ENCODE measurements around the gene KRT17. TPM values are rescaled to one million over a fixed set of nuclear protein-coding genes. Genes with fewer than 3 reads are reported as not detected.
"Not testable (repeated sequence)": the region's sequence is repeated elsewhere in the genome, so short reads cannot be mapped to it uniquely, and the experiment has no call there.

The KRT17 gene
- total and polyA plus RNA-seq, 2 of the 4 experiments (the other 2 are of a cell fraction) = 2.5 to 4.6 TPM

GRCh38 chr17:41626914-41627295, 2.5 kb upstream of the KRT17 start:
- H2AK5ac ChIP-seq (ENCODE audit: low read depth, low read length); H4K91ac ChIP-seq (ENCODE audit: insufficient read depth, low read depth, low read length); H3K4me2 ChIP-seq (ENCODE audit: low read depth, low read length); DNase-seq; in situ Hi-C loops (cut with MboI; ENCODE audit: low sequenced_read_pairs); H2BK20ac ChIP-seq (ENCODE audit: low read depth, low read length); H3K23ac ChIP-seq (ENCODE audit: low read depth, low read length); H4K5ac ChIP-seq (ENCODE audit: low read depth, low read length); H3K9me1 ChIP-seq (ENCODE audit: insufficient read depth, low read length); H2BK5ac ChIP-seq (ENCODE audit: low read depth, low read length, poor library complexity, severe bottlenecking); H4K8ac ChIP-seq (ENCODE audit: low read depth in 2 of 2, low read length in 2 of 2); H3K36me3 ChIP-seq (ENCODE audit: control insufficient read depth, insufficient read depth, low read length); POLR2A ChIA-PET (ENCODE audit: unreplicated experiment); H3K9me3 ChIP-seq (ENCODE audit: control insufficient read depth, insufficient read depth, low read length); H3K4me1 ChIP-seq (ENCODE audit: control insufficient read depth, insufficient read depth, low read length); H2BK15ac ChIP-seq (ENCODE audit: low read depth, low read length); BruUV-seq (replicated peaks); H2AFZ ChIP-seq (replicated peaks; ENCODE audit: low read length, poor library complexity); intact Hi-C loops (cut with micrococcal nuclease); dilution Hi-C loops (cut with HindIII; ENCODE audit: low sequenced_read_pairs, unreplicated experiment); H3K4me3 ChIP-seq (ENCODE audit: insufficient read depth, low read depth, low read length); H3K27ac ChIP-seq (ENCODE audit: insufficient read depth, low read length); H3K9ac ChIP-seq (ENCODE audit: low read depth, low read length); CTCF ChIA-PET; H2BK120ac ChIP-seq (ENCODE audit: low read depth, low read length); H3K18ac ChIP-seq (ENCODE audit: low read depth, low read length); H3K56ac ChIP-seq (ENCODE audit: extremely low read depth, insufficient read depth, low read length); H4K20me1 ChIP-seq (ENCODE audit: insufficient read depth, low read length); H3K79me1 ChIP-seq (ENCODE audit: low read depth in 1 of 2, low read length in 2 of 2); H2AK9ac ChIP-seq (replicated peaks; ENCODE audit: low read depth, low read length, poor library complexity); H3K4ac ChIP-seq (ENCODE audit: low read depth, low read length); ATAC-seq (ENCODE audit: low read depth); H3K14ac ChIP-seq (replicated peaks; ENCODE audit: low read depth, low read length): not testable (repeated sequence)
- WGBS, 2 experiments (ENCODE audit: extremely low coverage in 2 of 2, insufficient read length in 1 of 2) = 100% methylated on average over 1 of the region's 5 CpGs; no CpG with 5 or more reads in 1 of the 2 experiments
- H3K27me3 ChIP-seq (ENCODE audit: control insufficient read depth, insufficient read depth, low read length) = peaks cover 26% of the 10 kb centered on the region

- H3K79me1 ChIP-seq (ENCODE audit: low read depth in 1 of 2, low read length in 2 of 2); H3K4me1 ChIP-seq (ENCODE audit: control insufficient read depth, insufficient read depth, low read length); DNase-seq; H2BK5ac ChIP-seq (ENCODE audit: low read depth, low read length, poor library complexity, severe bottlenecking); H4K91ac ChIP-seq (ENCODE audit: insufficient read depth, low read depth, low read length); H3K56ac ChIP-seq (ENCODE audit: extremely low read depth, insufficient read depth, low read length); H2AK9ac ChIP-seq (replicated peaks; ENCODE audit: low read depth, low read length, poor library complexity); dilution Hi-C loops (cut with HindIII; ENCODE audit: low sequenced_read_pairs, unreplicated experiment); H4K5ac ChIP-seq (ENCODE audit: low read depth, low read length); CTCF ChIA-PET; H3K9ac ChIP-seq (ENCODE audit: low read depth, low read length); H3K23ac ChIP-seq (ENCODE audit: low read depth, low read length); H2AFZ ChIP-seq (replicated peaks; ENCODE audit: low read length, poor library complexity); H3K36me3 ChIP-seq (ENCODE audit: control insufficient read depth, insufficient read depth, low read length); H3K14ac ChIP-seq (replicated peaks; ENCODE audit: low read depth, low read length); H2BK20ac ChIP-seq (ENCODE audit: low read depth, low read length); H3K18ac ChIP-seq (ENCODE audit: low read depth, low read length); H3K27ac ChIP-seq (ENCODE audit: insufficient read depth, low read length); H3K4ac ChIP-seq (ENCODE audit: low read depth, low read length); ATAC-seq (ENCODE audit: low read depth); H3K9me3 ChIP-seq (ENCODE audit: control insufficient read depth, insufficient read depth, low read length); POLR2A ChIA-PET (ENCODE audit: unreplicated experiment); H2BK15ac ChIP-seq (ENCODE audit: low read depth, low read length); H2BK120ac ChIP-seq (ENCODE audit: low read depth, low read length); in situ Hi-C loops (cut with MboI; ENCODE audit: low sequenced_read_pairs); H4K8ac ChIP-seq (ENCODE audit: low read depth in 2 of 2, low read length in 2 of 2); BruUV-seq (replicated peaks); H3K4me2 ChIP-seq (ENCODE audit: low read depth, low read length); intact Hi-C loops (cut with micrococcal nuclease); H2AK5ac ChIP-seq (ENCODE audit: low read depth, low read length); H3K9me1 ChIP-seq (ENCODE audit: insufficient read depth, low read length); H3K4me3 ChIP-seq (ENCODE audit: insufficient read depth, low read depth, low read length); H4K20me1 ChIP-seq (ENCODE audit: insufficient read depth, low read length): not testable (repeated sequence)
- peaks cover 26% of the 10 kb centered on the region for H3K27me3 ChIP-seq (ENCODE audit: control insufficient read depth, insufficient read depth, low read length)
- 92% methylated on average over 2 of the region's 17 CpGs; no CpG with 5 or more reads in 1 of the 2 experiments for WGBS, 2 experiments (ENCODE audit: extremely low coverage in 2 of 2, insufficient read length in 1 of 2)
These were observed 1.9 kb upstream of the KRT17 start for GRCh38 chr17:41626028-41626913.

All from IMR-90 (cell line).